Stimulated activated CD4-positive, alpha-beta T cell treated with anti-CD3 and anti-CD28 coated beads, Interleukin-4, amount 100 ng/mL, for 24 hours (primary cell): Measurements from ENCODE around the gene PIM3.
A peak's percentile ranks its signal among the peaks of the same experiment; 100 is the strongest.

Source experiments
- DNase-seq: peaks from one replicate; pipeline ENCODE4 v3.0.0-alpha.2; 2020

The PIM3 gene

GRCh38 chr22:49928555-49929210, 31.9 kb upstream of the PIM3 start:
- DNase-seq, result no peak

- DNase-seq, result peak; percentile 78
These were observed 31.2 kb upstream of the PIM3 start for GRCh38 chr22:49929211-49929979.

GRCh38 chr22:49929994-49930575, 30.5 kb upstream of the PIM3 start:
- DNase-seq, result no peak

- DNase-seq, result peak; percentile 65
These were observed 29.8 kb upstream of the PIM3 start for GRCh38 chr22:49930596-49931412.

GRCh38 chr22:49933236-49934159, 27.1 kb upstream of the PIM3 start:
- DNase-seq, result no peak

- DNase-seq, result no peak
These were observed 26.2 kb upstream of the PIM3 start for GRCh38 chr22:49934160-49934890.

- DNase-seq, result peak; percentile 83
These were observed 25.5 kb upstream of the PIM3 start for GRCh38 chr22:49934891-49935557.

GRCh38 chr22:49935561-49935960, 25.0 kb upstream of the PIM3 start:
- DNase-seq, result no peak

- DNase-seq, result peak; percentile 94
These were observed 24.3 kb upstream of the PIM3 start for GRCh38 chr22:49936018-49936972.

GRCh38 chr22:49936973-49937757, 23.4 kb upstream of the PIM3 start:
- no peak for DNase-seq

- no peak for DNase-seq
These were observed 22.6 kb upstream of the PIM3 start for GRCh38 chr22:49937758-49938564.

- no peak for DNase-seq
These were observed 21.9 kb upstream of the PIM3 start for GRCh38 chr22:49938565-49939136.

GRCh38 chr22:49941507-49942316, 18.9 kb upstream of the PIM3 start:
- no peak for DNase-seq

- DNase-seq, result no peak
These were observed 17.8 kb upstream of the PIM3 start for GRCh38 chr22:49942565-49943404.

- no peak for DNase-seq
These were observed 17.2 kb upstream of the PIM3 start for GRCh38 chr22:49943405-49943765.
